NT2/D1 (cell line): ENCODE results near the gene TBC1D22A.

Experiments
- SUZ12 ChIP-seq: IDR thresholded peaks from 2 replicates; pipeline ENCODE4 v1.6.1; 2011; ENCODE audit not compliant: insufficient read length, insufficient read depth; ENCODE audit errors: extremely low read depth
- YY1 ChIP-seq: IDR thresholded peaks from 2 replicates; pipeline ENCODE4 v1.6.1; 2011; ENCODE audit not compliant: insufficient read length, insufficient read depth
- ZNF274 ChIP-seq: IDR thresholded peaks from 2 replicates; pipeline ENCODE4 v1.6.1; 2011; ENCODE audit warnings: mild to moderate bottlenecking, low read depth, low read length

GRCh38 chr22:47051441-47052071 lies 289.1 kb downstream of the TBC1D22A start:
- TF ChIP-seq YY1 (no peak), SUZ12 (no peak), ZNF274 (no peak)
